NB4 (cell line): ENCODE data around the gene SLC35G6.

Experiments
- DNase-seq: peaks from one replicate; pipeline ENCODE4 v3.0.0; 2010; ENCODE audit warnings: low read depth
- H3K4me3 ChIP-seq: one replicate; pipeline ENCODE4 v1.5.1; 2011; ENCODE audit warnings: mild to moderate bottlenecking, low read depth, low read length, moderate library complexity
- CTCF ChIP-seq: IDR thresholded peaks from one replicate; pipeline ENCODE4 v1.5.1; 2012; ENCODE audit warnings: low read depth, low read length
- MAX ChIP-seq: IDR thresholded peaks from 2 replicates; pipeline ENCODE4 v1.6.1; 2011; ENCODE audit warnings: low read depth, low read length
- MYC ChIP-seq: IDR thresholded peaks from 2 replicates; pipeline ENCODE4 v1.6.1; 2011; ENCODE audit warnings: low read depth, low read length
- POLR2A ChIP-seq: IDR thresholded peaks from 2 replicates; pipeline ENCODE4 v1.6.1; 2011; ENCODE audit warnings: mild to moderate bottlenecking; ENCODE audit not compliant: insufficient read length; ENCODE audit errors: extremely low read depth

Gene SLC35G6

DNA sequence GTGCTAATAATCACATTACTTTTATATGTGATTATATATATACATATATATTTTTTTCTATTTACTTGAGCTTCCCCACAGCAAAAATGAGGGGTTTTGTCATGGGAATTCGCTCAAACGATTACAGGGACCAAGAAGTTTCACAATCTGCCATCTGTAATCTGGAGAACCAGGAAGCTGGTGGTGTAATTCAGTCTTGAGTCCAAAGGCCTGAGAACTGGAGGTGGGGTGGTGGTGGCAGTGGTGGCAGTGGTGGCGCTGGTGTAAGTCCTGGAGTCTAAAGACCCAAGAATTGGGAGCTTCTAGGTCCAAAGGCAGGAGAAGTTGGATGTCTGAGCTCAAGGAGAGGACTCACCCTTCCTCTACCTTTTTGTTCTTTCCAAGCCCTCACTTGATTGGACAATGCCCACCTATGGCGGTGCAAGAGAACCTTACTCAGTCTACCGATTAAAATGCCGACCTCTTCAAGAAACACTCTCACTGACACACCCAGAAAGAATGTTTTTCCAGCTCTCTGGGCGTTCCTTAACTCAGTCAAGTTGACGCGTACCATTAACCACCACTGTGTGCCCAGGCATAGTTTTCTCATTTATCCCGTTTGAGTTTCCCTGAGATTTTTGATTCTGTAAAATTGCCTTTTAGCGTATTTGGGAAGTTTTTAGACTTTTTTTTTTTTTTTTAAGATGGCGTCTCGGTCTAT lies 34.8 kb downstream of the SLC35G6 start:
- DNase-seq = peak; percentile 16
- H3K4me3 ChIP-seq = no peak overlapping the region
- TF ChIP-seq POLR2A (no peak), MYC (no peak), CTCF (no peak), MAX (no peak)

DNA sequence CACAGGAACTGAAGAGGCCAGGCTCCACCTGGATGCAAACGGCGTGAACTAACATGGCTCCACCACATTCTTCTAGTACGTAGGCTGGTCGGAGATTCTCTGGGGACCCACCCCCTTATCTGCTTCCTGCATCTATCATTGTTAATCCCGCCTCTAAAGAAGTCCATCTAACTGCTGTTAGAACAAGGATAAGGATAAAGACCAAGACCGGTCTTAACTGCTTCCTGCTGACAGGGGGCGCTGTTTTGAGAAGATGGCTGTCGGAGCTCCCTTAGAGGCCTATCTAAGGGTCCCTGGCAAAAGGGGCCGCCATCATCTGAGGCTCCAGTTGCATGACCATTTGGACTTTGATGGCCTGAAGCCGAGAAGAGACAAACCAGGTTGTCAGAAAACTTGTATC lies 41.8 kb downstream of the SLC35G6 start:
- no peak for TF ChIP-seq POLR2A
- TF ChIP-seq MAX = no peak
- peak; percentile 27 for TF ChIP-seq CTCF
- no peak for TF ChIP-seq MYC
- no peak overlapping the region for H3K4me3 ChIP-seq
- DNase-seq = peak; percentile 39

- TF ChIP-seq POLR2A (no peak), CTCF (no peak), MAX (no peak), MYC (no peak)
- no peak for DNase-seq
- H3K4me3 ChIP-seq = no peak overlapping the region
Observed at GRCh38 chr17:7528842-7529241, 47.6 kb downstream of the SLC35G6 start.

DNA sequence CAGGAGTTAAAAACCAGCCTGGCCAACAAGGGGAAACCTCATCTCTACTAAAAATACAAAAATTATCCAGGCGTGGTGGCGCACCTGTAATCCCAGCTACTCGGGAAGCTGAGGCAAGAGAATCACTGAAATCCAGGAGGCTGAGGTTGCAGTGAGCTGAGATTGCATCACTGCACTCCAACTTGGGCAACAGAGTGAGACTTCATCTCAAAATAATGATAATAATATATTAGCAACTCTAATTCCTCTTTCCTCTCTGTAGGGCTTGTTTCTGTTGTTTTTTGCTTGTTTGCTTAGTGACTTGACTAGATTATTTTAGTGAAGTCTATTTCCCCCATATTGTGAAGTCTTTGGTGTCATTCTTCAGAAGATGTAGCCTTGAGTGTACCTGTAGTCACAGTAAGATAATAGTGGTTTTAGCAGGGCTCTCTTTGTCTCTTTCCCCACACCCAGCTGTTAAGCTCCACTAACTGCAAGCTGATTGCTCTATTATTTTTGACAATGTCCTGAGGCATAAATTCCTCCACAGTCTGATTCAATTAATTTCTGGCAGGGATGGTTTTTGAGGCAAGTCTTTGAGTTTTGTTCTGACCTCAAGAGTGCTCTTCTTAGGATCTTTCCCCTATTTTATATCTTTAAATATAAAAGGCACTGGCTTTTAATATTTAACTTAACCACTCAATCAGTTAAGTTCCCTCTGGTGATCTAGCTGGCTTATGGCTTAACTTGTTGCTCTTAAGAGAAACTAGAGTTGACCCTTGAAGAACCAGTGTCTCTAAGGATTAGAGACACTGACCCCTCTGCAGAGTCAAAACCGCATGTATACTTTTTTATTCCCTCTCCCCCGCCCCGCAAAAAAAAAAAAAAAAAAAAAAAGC lies 49.0 kb downstream of the SLC35G6 start:
- TF ChIP-seq CTCF (no peak), POLR2A (no peak), MYC (no peak), MAX (no peak)
- H3K4me3 ChIP-seq = no peak overlapping the region
- DNase-seq = no peak
